HG03571 (cell line): ENCODE data around the gene CRHR1.

Experiments
- ATAC-seq: cut with Tn5 transposase; IDR thresholded peaks from one replicate; pipeline ENCODE4 v1.9.1; 2021; ENCODE audit not compliant: unreplicated experiment

CRHR1 gene

DNA sequence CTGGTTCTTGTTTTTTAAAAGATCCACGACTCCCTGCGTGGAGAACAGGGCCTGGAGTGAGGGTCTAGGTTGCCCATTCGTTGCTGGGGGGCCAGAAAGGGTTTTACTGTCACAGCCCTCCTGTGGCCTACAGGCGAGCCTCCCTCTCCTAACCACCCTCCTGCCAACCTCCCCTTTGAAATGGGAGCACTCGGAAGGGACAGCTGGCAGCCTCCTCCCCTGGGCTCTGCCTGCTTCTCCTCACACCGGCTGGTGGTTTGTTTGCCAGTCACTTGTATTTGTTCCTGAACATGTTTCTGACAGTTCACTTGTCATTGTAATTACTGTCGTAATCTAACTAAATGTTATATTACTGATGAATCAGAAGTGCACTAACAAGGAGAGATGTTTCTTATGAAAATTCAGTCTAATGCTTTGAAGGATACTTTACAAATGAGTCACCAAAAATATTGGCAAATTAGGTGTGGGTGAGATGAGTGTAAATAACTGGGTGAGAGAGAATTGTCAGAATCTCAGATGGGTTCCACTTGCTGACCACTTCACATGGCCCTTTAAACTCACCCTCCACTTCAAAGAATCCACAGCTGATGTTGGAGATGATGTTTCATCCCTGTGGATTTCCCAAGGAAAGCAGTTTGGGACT, 57.9 kb downstream of the CRHR1 start:
- no peak for ATAC-seq

DNA sequence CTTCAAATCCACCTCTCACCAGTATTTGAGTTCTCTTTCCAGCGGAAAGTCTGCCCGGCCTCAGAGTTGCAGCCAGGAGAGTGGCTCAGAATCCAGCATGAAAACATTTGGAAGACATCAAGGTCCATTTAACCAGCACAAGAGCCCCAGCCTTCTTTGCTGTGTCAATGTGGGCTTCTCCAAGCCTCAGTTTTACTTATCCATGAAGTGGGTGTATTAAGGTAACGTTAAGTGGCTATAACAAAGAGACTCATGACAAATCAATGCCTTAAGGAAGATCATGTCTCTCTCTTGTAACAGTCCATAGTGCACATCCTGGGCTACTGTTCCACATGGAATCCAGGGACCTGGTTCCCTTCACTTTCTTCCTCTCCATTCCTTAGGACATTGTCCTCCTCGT, 59.6 kb downstream of the CRHR1 start:
- ATAC-seq = no peak

DNA sequence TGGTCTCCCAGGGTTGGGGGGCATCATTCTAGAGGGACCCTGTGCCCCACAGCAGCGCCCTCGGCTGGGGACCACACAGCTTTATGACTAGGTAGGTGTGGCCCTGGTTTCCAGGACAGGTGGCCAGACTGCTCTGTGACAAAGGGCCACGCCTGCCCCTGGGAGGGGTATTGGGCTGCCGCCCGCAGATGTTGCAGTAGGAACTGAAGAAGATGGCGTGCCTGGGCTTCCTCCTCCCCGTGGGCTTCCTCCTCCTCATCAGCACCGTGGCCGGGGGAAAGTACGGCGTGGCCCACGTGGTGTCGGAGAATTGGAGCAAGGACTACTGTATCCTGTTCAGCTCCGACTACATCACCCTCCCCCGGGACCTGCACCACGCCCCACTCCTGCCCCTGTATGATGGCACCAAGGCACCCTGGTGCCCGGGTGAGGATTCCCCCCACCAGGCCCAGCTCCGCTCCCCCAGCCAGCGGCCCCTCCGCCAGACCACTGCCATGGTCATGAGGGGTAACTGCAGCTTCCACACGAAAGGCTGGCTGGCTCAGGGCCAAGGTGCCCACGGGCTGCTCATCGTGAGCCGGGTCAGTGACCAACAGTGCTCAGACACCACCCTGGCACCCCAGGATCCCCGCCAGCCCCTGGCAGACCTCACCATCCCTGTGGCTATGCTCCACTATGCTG, 60.7 kb downstream of the CRHR1 start, which contains the start of gene SPPL2C:
SPPL2C (plus strand) TSS at position 187 of the 681 bp plus-strand sequence; CDS start at position 213, 26 bp downstream.
- ATAC-seq = no peak

DNA sequence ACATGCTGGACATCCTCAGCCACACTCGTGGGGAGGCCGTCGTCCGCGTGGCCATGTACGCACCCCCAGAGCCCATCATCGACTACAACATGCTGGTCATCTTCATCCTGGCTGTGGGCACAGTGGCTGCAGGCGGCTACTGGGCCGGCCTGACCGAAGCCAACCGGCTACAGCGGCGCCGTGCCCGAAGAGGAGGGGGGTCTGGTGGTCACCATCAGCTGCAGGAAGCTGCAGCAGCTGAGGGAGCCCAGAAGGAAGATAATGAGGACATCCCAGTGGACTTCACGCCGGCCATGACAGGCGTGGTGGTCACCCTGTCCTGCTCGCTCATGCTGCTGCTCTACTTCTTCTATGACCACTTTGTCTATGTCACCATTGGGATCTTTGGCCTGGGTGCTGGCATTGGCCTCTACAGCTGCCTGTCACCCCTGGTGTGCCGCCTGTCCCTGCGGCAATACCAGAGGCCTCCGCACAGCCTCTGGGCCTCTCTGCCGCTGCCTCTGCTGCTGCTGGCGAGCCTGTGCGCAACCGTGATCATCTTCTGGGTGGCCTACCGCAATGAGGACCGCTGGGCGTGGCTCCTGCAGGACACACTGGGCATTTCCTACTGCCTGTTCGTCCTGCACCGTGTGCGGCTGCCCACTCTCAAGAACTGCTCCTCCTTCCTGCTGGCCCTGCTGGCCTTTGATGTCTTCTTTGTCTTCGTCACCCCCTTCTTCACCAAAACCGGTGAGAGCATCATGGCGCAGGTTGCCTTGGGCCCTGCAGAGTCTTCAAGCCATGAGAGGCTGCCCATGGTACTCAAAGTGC, 61.5 kb downstream of the CRHR1 start:
- ATAC-seq = no peak

DNA sequence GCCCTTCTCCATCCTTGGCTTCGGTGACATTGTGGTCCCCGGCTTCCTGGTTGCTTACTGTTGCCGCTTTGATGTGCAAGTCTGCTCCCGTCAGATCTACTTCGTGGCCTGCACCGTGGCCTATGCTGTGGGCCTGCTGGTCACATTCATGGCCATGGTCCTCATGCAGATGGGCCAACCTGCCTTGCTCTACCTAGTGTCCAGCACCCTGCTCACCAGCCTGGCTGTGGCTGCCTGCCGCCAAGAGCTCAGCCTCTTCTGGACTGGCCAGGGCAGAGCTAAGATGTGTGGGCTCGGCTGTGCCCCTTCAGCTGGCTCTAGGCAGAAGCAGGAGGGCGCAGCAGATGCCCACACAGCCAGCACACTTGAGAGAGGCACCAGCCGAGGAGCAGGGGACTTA, 62.1 kb downstream of the CRHR1 start:
- no peak for ATAC-seq

DNA sequence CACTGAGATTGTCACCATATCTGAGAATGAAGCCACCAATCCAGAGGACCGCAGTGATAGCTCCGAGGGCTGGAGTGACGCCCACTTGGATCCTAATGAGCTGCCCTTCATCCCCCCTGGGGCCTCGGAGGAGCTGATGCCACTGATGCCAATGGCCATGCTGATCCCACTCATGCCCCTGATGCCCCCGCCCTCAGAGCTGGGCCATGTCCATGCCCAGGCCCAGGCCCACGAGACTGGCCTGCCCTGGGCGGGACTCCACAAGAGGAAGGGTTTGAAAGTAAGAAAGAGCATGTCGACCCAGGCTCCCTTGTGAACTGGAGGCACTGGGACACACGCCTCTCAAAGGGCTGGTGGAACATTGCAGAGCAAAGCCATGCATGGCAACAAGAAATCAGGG, 62.5 kb downstream of the CRHR1 start:
- ATAC-seq = no peak

DNA sequence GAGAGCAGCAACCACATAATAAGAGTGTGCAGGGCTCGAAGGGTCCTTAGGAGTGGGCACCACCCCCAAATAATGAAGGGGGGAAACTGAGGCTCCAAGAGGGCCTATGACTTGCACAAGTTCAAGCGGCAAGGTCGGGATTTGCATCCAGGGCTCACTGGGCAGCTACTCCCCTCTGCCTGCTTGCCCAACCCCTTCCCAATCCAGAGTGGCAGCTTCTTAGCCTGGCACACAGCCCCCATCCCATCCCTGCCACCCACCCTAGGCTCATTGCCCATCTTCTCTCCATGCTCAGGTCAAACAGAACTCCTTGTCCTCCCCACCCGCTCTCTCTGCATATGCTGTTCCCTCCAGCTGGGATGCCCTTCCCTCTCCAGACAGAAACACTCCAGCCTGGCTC, 63.0 kb downstream of the CRHR1 start:
- ATAC-seq = no peak

DNA sequence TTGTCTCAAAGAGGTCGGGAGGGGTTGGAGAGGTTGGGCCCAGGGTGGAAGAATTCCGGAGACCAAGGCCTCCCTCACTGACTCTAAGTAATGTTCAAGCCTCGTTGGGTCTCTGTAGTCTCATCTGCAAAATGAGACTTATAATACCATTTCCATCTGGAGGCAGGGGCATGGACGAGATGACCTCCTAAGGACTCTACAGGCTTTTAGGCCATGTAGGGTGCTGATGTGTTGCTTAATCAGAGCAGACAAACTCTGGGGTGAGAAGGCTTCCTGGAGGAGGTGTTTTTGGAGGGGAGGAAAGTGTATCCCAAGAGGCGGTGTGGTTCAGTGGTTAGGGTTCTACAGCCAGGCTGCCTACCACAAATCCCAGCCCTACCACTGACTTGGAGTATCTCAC, 63.6 kb downstream of the CRHR1 start:
- no peak for ATAC-seq

DNA sequence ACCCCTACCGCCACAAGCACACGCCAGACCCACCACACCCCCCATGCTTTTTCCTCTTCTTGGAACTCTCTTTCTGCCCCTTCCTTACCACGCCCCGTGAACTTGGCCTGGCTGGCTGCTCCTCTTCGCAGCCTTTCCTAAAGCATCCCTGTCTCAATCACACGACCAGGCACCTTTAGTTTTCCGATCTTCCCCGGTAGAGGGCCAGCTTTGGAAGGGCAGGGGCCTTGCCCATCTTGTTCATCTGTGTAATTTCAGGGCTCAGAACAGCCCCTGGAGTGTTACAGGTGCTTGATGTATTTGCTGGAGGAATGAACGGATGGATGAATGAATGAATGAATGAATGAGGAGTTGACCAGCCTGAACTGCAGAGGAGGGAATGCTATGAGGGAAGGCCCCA, 64.3 kb downstream of the CRHR1 start:
- ATAC-seq = no peak

DNA sequence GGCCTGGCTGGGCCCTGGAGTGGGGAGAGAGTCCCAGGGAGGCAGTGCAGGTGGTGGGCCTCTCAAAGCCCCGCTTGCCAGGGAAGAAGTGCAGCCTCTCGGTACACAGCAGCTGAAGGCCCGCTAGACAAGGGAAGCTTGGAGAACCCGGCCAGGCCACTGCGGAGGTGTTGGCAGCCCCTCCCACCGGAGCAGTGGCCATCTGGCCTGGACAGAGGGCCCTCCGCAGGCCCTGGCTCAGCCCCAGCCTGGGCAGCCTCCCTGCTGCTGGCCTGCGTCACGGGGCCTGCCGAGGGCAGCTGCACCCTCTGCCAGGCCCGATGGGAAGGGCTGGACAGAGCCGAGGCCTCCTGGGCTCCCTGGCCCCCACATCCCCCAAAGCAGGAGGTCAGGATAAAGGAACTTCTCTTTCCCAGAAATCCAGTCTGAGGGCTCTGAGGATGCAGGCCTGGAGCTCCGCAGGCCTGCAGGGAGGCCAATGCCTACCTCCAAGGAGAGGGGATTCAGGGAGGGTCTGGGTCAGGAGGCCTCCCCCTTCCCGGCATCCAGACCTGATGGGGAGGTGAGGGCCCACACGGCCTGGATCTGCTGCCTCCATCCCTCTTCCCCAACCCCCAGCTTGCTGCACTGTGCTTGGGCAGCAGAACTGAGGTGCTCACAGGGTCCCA, 64.9 kb downstream of the CRHR1 start:
- ATAC-seq = no peak

DNA sequence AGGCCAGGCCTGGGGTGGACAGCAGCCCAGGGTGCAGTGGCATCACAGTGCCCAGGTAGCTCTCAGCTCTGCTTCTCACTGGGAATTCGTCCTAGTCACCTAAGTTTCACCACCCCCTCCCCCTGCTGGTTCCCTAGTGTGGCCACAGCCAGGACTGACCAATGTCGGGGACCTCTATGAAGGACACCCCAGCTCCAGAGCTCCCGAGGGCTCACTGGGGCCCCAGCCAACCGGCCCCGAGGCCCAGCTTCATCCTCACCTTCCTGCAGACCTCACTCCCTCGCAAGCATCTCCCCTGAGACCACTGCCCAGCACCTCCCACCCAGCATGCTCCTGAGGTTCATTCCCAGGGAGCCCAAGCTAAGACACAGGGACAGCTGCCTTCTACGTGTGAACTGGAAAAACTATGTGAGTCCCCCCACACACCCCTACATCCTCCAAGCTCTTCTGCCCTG, 65.4 kb downstream of the CRHR1 start:
- no peak for ATAC-seq

DNA sequence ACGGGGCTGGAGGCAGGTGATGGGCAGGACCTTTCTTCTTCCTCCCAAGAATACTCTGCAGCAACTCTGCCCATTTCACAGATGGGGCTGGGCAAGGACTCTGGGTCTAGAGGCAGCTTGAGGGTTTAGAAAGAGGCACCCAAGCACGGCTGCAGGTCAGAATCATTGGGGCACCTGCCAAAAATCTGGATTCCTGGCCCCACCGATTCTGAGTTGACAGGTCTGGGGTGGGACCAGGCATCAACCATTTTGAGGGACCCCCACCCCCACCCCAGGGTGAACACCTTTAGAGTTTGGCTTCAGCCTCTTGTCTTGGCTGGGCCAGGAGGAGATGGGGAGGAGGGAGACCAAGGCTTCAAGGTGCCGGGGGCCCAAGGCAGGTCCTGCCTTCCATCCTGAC, 65.9 kb downstream of the CRHR1 start:
- no peak for ATAC-seq

DNA sequence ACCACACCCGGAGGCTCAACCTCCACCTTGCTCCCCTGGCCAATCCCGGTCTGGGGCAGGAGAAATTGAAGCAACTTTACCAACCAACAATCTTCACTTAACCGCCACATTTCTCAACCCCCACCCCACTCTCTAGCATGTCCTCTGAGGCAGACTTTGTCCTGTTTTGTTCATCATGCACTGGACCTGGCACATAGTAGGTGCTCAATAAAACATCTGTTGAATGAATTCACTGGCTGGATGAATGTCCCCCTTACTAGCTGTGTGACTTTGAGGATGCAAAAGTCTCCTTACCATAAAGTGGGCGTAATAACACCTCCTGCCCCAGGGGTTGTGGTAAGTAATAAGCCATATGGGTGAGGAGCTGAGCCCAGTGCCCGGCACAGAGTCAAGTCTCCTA, 66.3 kb downstream of the CRHR1 start:
- ATAC-seq = no peak

DNA sequence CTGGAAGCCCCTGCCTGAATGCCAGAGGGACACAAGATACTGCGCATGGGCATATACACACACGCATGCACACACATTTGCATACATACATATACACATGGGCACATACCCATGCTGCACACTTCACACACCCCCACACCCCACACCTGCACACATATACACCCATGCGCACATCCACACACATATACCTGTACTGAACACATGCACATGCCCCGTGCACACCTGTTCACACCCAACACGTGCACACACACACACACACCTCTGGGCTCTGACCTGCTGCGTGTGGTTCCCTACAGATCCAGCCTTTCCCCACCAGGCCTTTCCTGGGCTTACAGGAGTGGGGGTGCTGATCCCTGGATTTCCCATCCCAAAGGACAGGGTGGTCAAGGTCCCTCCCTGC, 66.9 kb downstream of the CRHR1 start:
- ATAC-seq = no peak

DNA sequence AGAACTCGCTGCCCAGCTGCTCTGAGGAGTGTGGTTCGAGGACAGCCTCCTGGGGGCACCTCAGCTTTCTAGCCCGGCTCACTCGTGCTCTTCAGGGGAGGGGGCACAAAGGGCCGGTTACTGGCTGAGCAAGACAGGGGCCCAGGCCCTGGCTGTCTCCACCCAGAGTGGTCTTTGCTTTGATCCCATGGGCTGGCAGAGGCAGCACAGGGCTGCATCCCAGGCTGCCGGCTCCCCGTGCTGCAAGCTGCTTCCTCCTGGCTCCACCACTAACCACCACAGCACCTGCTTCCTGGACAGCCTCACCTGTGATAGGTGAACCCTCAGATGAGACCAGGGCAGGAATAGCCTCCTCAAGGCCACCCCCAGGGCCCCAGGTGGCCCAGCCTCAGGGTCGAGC, 67.3 kb downstream of the CRHR1 start:
- ATAC-seq = no peak

DNA sequence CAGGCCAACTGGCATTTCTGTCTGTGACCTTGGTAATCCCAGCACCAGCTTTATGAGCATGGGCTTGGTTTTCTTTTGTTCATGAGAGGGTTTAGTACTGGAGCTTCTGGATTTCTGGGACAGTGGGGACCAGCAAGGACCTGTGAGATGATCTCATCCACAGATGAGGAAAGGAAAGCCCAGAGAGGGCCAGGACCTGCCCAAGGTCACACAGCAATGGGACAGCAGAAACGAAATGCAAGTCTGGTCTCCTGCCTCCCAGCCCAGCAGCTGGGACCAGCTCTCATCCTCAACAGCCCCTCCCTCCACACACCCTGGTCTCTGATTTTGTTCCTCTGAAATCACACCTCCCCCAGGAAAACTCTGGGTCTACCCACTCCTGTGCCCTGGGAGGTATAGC, 67.8 kb downstream of the CRHR1 start:
- ATAC-seq = no peak

DNA sequence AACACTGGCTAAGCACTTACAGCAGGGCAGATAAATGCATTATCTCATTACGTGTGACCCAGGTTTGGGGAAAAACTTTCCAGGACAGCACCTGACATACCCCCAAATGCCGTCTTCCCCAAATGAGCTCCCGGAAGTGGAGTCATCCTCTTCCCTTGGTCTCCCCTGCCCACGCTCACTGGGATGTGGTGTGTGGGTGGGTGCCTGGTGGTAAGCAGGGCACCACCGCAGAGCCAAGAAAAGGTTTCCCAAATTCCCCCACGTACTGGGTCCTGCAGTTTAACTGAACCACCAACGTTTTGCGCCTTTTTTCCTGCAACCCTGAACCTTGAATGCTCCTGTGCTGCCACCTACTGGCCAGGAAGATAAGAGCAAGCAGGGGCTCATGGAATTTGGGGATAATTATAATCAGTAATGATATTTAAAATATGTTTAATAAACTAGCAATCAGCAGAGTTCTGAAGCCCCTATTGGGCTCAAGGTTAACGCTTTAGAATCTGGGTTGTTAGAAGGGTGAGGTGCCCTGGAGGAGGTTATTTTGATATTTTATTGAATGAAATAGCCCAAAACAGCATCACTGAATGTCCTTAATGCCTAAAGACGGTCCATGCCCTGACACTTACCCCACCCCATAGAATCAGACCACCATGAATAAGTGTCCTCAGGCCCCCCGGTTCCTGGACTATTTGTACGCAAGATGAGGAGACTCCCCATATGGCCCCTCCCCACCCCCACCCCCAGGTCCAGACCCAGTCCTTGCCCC, 68.6 kb downstream of the CRHR1 start:
- ATAC-seq = no peak

DNA sequence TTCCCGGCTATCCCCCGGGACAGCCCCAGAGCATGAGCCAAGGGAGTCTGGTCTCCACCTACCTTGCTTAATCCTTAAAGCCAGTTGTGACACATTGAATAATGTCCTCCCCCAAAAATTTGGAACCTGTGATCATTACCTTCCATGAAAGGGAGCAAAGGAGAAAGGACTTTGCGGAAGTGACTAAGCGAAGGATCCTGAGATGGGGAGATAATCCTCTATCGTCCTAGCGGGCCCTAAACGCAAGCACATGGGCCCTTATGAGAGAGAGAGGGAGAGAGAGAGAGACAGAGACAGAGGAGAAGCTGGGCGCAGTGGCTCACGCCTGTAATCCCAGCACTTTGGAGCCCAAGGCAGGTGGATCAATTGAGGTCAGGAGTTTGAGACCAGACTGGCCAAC, 70.1 kb downstream of the CRHR1 start:
- no peak for ATAC-seq

DNA sequence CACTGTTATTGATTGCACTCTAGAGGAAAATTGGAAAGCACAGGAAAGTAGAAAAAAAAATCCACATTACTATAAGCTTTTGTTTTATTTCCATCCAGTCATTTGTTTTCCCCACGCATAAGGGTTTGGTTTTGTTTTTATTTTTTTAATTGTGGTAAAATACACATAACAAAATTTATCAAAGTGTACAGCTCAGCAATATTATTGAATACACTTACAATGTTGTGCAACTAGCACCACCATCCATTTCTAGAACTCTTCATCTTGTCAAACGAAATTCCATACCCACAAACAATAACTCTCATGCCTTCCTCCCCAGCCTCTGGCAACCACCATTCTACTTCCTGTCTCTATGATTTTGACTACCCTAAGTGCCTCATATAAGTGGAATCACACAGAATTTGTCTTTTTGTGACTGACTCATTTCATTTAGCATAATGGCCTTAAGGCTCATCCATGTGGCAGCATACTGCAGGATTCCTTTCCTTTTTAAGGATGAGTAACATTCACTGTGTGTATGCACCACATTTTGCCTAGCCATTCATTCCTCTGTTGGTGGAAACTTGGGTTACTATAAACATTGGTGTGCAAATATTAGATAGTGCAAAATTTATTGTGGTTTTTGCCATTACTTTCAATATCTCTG, 71.7 kb downstream of the CRHR1 start:
- no peak for ATAC-seq

DNA sequence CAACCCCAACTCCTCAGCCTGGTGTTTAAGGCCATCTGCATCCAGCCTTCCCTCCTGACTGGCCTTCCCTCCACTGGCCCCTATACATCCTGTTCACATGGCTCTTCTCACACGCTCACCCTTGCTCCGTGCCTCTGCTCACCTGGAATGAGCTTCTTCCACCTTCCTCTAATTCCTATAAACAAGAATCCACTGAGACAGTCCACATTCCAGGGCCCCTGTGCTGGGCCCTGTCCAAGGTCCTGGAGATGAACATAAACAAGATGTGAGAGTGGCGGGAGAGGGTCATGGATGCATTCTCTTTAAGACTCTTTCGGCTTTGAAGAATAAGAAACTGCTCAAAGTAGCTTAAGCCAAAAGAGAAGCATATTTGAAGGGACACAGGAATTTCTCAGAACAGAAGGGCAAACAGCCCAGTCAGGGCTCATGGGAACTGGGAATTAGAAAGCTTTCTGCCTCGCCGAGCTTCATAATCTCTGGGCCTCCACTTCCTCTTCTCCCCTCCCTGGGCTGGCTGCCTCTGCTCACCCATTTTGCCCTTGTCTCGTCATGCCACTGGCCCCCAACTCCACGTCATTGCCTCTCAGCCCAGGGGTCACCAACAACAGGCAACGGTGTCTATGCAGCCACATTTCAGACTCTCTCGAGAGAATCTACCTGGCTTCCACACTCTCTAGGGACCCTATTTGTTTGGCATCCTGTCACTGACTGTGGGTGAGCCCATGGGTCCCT, 74.0 kb downstream of the CRHR1 start:
- ATAC-seq = no peak
